DOHH2 (cell line): ENCODE results near the gene NEK7.

Source experiments
- H3F3A ChIP-seq: fragments of 200-600 bp; sonication (generic), shearing (Covaris generic); 2 replicates; pipeline ENCODE4 v1.6.0; 2016; ENCODE audit warnings: antibody characterized with exemption, mild to moderate bottlenecking; ENCODE audit not compliant: control insufficient read depth, insufficient read depth
- H3K27ac ChIP-seq: fragments of 200-600 bp; sonication (generic); 2 replicates; pipeline ENCODE4 v1.5.1; 2014; ENCODE audit warnings: low read depth, mild to moderate bottlenecking, low read length, moderate library complexity
- H3K27me3 ChIP-seq: fragments of 200-600 bp; sonication (generic); 2 replicates; pipeline ENCODE4 v1.6.1; 2014; ENCODE audit warnings: mild to moderate bottlenecking, low read length, mixed read lengths; ENCODE audit not compliant: control insufficient read depth
- H3K36me3 ChIP-seq: fragments of 200-600 bp; sonication (generic); 2 replicates; pipeline ENCODE4 v1.6.1; 2014; ENCODE audit warnings: mild to moderate bottlenecking, low read length, moderate library complexity, mixed read lengths; ENCODE audit not compliant: control insufficient read depth
- H3K4me1 ChIP-seq: fragments of 200-600 bp; sonication (generic); 2 replicates; pipeline ENCODE4 v1.6.1; 2014; ENCODE audit warnings: mild to moderate bottlenecking, low read length, mixed read lengths; ENCODE audit not compliant: control insufficient read depth
- H3K4me2 ChIP-seq: fragments of 200-600 bp; sonication (generic); 2 replicates; pipeline ENCODE4 v1.6.0; 2014; ENCODE audit warnings: mild to moderate bottlenecking, low read length, moderate library complexity
- H3K4me3 ChIP-seq: fragments of 200-600 bp; sonication (generic); 2 replicates; pipeline ENCODE4 v1.5.1; 2014; ENCODE audit warnings: mild to moderate bottlenecking, low read length, mixed read lengths
- H3K79me2 ChIP-seq: fragments of 200-600 bp; sonication (generic); 2 replicates; pipeline ENCODE4 v1.6.1; 2014; ENCODE audit warnings: mild to moderate bottlenecking, low read length, mixed read lengths; ENCODE audit not compliant: control insufficient read depth
- H3K9me2 ChIP-seq: fragments of 200-600 bp; sonication (generic); replicated peaks from 2 replicates; pipeline ENCODE4 v1.6.1; 2014; ENCODE audit warnings: mild to moderate bottlenecking, low read length, mixed read lengths; ENCODE audit not compliant: control insufficient read depth
- H3K9me3 ChIP-seq: fragments of 200-600 bp; sonication (generic); 2 replicates; pipeline ENCODE4 v1.6.1; 2014; ENCODE audit warnings: antibody characterized with exemption, low read length, mixed read lengths; ENCODE audit not compliant: control insufficient read depth, insufficient read depth
- H4K20me1 ChIP-seq: fragments of 200-600 bp; sonication (generic); 2 replicates; pipeline ENCODE4 v1.6.0; 2014; ENCODE audit warnings: low read depth, mild to moderate bottlenecking, antibody characterized with exemption, low read length, moderate library complexity; ENCODE audit not compliant: control insufficient read depth, insufficient read depth
- EZH2phosphoT487 ChIP-seq: fragments of 200-600 bp; sonication (generic); IDR thresholded peaks from 2 replicates; pipeline ENCODE4 v1.6.1; 2017; ENCODE audit warnings: borderline replicate concordance, mild to moderate bottlenecking, antibody characterized with exemption, low read length, moderate library complexity, mixed read lengths
- TF ChIP-seq, protein P1 (sequence below): fragments of 200-600 bp; sonication (generic); IDR thresholded peaks from one replicate; pipeline ENCODE4 v1.5.1; 2014; ENCODE audit warnings: antibody characterized with exemption, mild to moderate bottlenecking, low read depth, low read length; ENCODE audit not compliant: poor library complexity, severe bottlenecking

The NEK7 gene

GRCh38 chr1:198141668-198142351, 15.0 kb upstream of the NEK7 start:
- Histone ChIP-seq H3K79me2 (no peaks in the 10 kb centered on the region), H3K27me3 (no peaks in the 10 kb centered on the region), H3K9me3 (no peaks in the 10 kb centered on the region), H3K4me3 (no peak overlapping the region), H3F3A (no peaks in the 10 kb centered on the region), H3K27ac (no peak overlapping the region), H4K20me1 (no peaks in the 10 kb centered on the region), H3K36me3 (no peaks in the 10 kb centered on the region), H3K4me2 (no peak overlapping the region), H3K9me2 (no peaks in the 10 kb centered on the region), H3K4me1 (no peaks in the 10 kb centered on the region)
- TF ChIP-seq, protein P1, sequence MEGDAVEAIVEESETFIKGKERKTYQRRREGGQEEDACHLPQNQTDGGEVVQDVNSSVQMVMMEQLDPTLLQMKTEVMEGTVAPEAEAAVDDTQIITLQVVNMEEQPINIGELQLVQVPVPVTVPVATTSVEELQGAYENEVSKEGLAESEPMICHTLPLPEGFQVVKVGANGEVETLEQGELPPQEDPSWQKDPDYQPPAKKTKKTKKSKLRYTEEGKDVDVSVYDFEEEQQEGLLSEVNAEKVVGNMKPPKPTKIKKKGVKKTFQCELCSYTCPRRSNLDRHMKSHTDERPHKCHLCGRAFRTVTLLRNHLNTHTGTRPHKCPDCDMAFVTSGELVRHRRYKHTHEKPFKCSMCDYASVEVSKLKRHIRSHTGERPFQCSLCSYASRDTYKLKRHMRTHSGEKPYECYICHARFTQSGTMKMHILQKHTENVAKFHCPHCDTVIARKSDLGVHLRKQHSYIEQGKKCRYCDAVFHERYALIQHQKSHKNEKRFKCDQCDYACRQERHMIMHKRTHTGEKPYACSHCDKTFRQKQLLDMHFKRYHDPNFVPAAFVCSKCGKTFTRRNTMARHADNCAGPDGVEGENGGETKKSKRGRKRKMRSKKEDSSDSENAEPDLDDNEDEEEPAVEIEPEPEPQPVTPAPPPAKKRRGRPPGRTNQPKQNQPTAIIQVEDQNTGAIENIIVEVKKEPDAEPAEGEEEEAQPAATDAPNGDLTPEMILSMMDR, result no peak
- no peak for TF ChIP-seq EZH2phosphoT487

GRCh38 chr1:198143797-198144196, 13.0 kb upstream of the NEK7 start:
- H3K4me3 ChIP-seq, result no peak overlapping the region
- TF ChIP-seq, protein P1, result no peak
- no peak for TF ChIP-seq EZH2phosphoT487
- no peaks in the 10 kb centered on the region for H3K36me3 ChIP-seq
- no peaks in the 10 kb centered on the region for H3K9me3 ChIP-seq
- H3K4me1 ChIP-seq, result no peaks in the 10 kb centered on the region
- no peaks in the 10 kb centered on the region for H3K79me2 ChIP-seq
- no peaks in the 10 kb centered on the region for H3K9me2 ChIP-seq
- H3K4me2 ChIP-seq, result no peak overlapping the region
- H3K27ac ChIP-seq, result no peak overlapping the region
- no peaks in the 10 kb centered on the region for H4K20me1 ChIP-seq
- no peaks in the 10 kb centered on the region for H3F3A ChIP-seq
- H3K27me3 ChIP-seq, result no peaks in the 10 kb centered on the region

DNA sequence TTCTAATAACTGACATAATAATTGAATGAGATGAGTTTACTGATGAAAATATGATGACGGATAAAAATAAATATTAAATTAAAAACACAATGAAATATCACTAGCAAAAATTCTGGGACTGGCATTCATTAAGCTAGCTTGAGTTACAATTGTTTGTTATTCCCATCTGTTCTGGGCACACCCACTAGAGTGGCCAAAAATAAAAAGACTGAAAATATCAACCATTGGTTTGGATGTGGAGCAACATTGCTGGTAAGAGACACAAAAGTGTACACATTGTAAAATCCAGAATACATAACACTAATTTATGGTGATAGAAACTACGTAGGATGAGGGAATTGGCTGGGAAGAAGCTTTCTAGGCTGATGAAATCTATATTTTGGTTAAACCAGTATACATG, 9.6 kb upstream of the NEK7 start:
- no peaks in the 10 kb centered on the region for H3K9me3 ChIP-seq
- H3F3A ChIP-seq, result no peaks in the 10 kb centered on the region
- H3K27me3 ChIP-seq, result no peaks in the 10 kb centered on the region
- no peak overlapping the region for H3K27ac ChIP-seq
- no peaks in the 10 kb centered on the region for H3K9me2 ChIP-seq
- no peaks in the 10 kb centered on the region for H3K4me1 ChIP-seq
- no peaks in the 10 kb centered on the region for H4K20me1 ChIP-seq
- no peak for TF ChIP-seq EZH2phosphoT487
- TF ChIP-seq, protein P1, result no peak
- no peaks in the 10 kb centered on the region for H3K79me2 ChIP-seq
- no peaks in the 10 kb centered on the region for H3K36me3 ChIP-seq
- no peak overlapping the region for H3K4me2 ChIP-seq
- H3K4me3 ChIP-seq, result no peak overlapping the region
